GM12878 (cell line): ENCODE results near the gene SIM1.

Experiments
- JUNB ChIP-seq: IDR thresholded peaks from 2 replicates; pipeline ENCODE4 v1.6.1; 2016; ENCODE audit warnings: antibody characterized with exemption, mild to moderate bottlenecking
- SIN3A ChIP-seq: IDR thresholded peaks from 2 replicates; pipeline ENCODE4 v1.6.1; 2012; ENCODE audit warnings: low read depth, low read length, improper control_type of control experiment
- YBX1 ChIP-seq: fragments of 450-650 bp; IDR thresholded peaks from 2 replicates; pipeline ENCODE4 v1.6.1; 2016; ENCODE audit warnings: antibody characterized with exemption

- TF ChIP-seq JUNB (no peak), SIN3A (no peak), YBX1 (no peak)
Observed at GRCh38 chr6:100447900-100448748, 16.6 kb downstream of the SIM1 start.
